Common myeloid progenitor, CD34-positive (primary cell): ENCODE data around the gene MICAL3. TPM values are rescaled to one million over a fixed set of nuclear protein-coding genes. Genes with fewer than 3 reads are reported as not detected.
"Not testable (repeated sequence)": the region's sequence is repeated elsewhere in the genome, so short reads cannot be mapped to it uniquely, and the experiment has no call there.

Source experiments
- CTCF ChIA-PET: fragments of 350-600 bp; sonication (Branson Sonifier 250); formaldehyde crosslinking; loops from one replicate; lab custom pipeline; 2021; ENCODE audit warnings: antibody characterized with exemption; lab: Charles Lee
- POLR2A ChIA-PET: fragments of 350-600 bp; sonication (Branson Sonifier 250); formaldehyde crosslinking; loops from one replicate; lab custom pipeline; 2021; ENCODE audit warnings: antibody characterized with exemption; lab: Charles Lee
- DNase-seq, 3 donors: peaks; one replicate each; pipeline versions ENCODE4 v3.0.0 to v3.0.0-alpha.2; 2013
- H3K27ac ChIP-seq, 2 experiments: 1 replicate in 1 of 2; 2 replicates in 1 of 2; pipeline ENCODE4 v1.7.0; 2013; ENCODE audit warnings: inconsistent platforms in 2 of 2, low read length in 2 of 2, mild to moderate bottlenecking in 2 of 2, low read depth in 1 of 2, moderate library complexity in 1 of 2; ENCODE audit not compliant: severe bottlenecking in 2 of 2, insufficient read depth in 1 of 2, poor library complexity in 1 of 2
- H3K27me3 ChIP-seq, 5 experiments: replicated peaks in 2 of 5; 1 replicate in 3 of 5; 2 replicates in 2 of 5; pipeline versions ENCODE4 v1.6.1 to v1.7.0; 2013; ENCODE audit warnings: low read length in 4 of 5, mild to moderate bottlenecking in 2 of 5, moderate library complexity in 2 of 5, inconsistent platforms in 1 of 5; ENCODE audit not compliant: insufficient read depth in 5 of 5, control insufficient read depth in 4 of 5
- H3K36me3 ChIP-seq, 4 experiments: 1 replicate in 2 of 4; 2 replicates in 2 of 4; pipeline versions ENCODE4 v1.6.1 to v1.7.0; 2013; ENCODE audit warnings: low read length in 3 of 4, control low read depth in 1 of 4, mild to moderate bottlenecking in 1 of 4; ENCODE audit not compliant: control insufficient read depth in 4 of 4, insufficient read depth in 4 of 4
- H3K4me1 ChIP-seq, 4 experiments: 1 replicate in 3 of 4; 2 replicates in 1 of 4; pipeline versions ENCODE4 v1.6.1 to v1.7.1; 2013; ENCODE audit warnings: low read length in 3 of 4, mild to moderate bottlenecking in 3 of 4, control low read depth in 1 of 4, inconsistent platforms in 1 of 4, moderate library complexity in 1 of 4; ENCODE audit not compliant: control insufficient read depth in 4 of 4, insufficient read depth in 4 of 4; ENCODE audit errors: control extremely low read depth in 1 of 4
- H3K4me3 ChIP-seq, 7 experiments: 1 replicate in 4 of 7; 2 replicates in 3 of 7; pipeline versions ENCODE4 v1.5.1 to v1.7.0; 2013; ENCODE audit warnings: mild to moderate bottlenecking in 7 of 7, low read length in 6 of 7, moderate library complexity in 6 of 7, inconsistent platforms in 2 of 7, low read depth in 2 of 7, control low read depth in 1 of 7; ENCODE audit not compliant: insufficient read depth in 4 of 7, control insufficient read depth in 1 of 7; ENCODE audit errors: extremely low read depth in 1 of 7
- H3K9me3 ChIP-seq, 5 experiments: 1 replicate in 4 of 5; 2 replicates in 1 of 5; pipeline versions ENCODE4 v1.6.1 to v1.7.1; 2013; ENCODE audit warnings: low read length in 4 of 5, mild to moderate bottlenecking in 2 of 5, inconsistent platforms in 1 of 5, low read depth in 1 of 5, moderate library complexity in 1 of 5; ENCODE audit not compliant: control insufficient read depth in 4 of 5, insufficient read depth in 2 of 5; ENCODE audit errors: control extremely low read depth in 1 of 5
- WGBS: methylation state at CpG from one replicate; pipeline ENCODE4 v1.1.5; 2013; ENCODE audit not compliant: insufficient coverage; 5-methylcytosine and 5-hydroxymethylcytosine counted together
- polyA plus RNA-seq: library from polyadenylated mRNA; unstranded; fragments of 120-200 nt; gene quantifications from one replicate; pipeline ENCODE4 v1.2.1, GENCODE V29; 2013

The MICAL3 gene
- 14.9 TPM for polyA plus RNA-seq

GRCh38 chr22:18024276-18024939 lies at the start of gene MICAL3:
TSS of gene MICAL3 (minus strand) at chr22:18024561. CDS start at chr22:17906812, 117,749 bp downstream.
- Histone ChIP-seq H3K27ac (no peak within 1 kb of the TSS), H3K4me1 (peaks cover 0 to 18% (median 14%) of the 10 kb centered on the region in 4 experiments), H3K9me3 (no peaks in the 10 kb centered on the region), H3K4me3 (peak within 1 kb of the TSS; percentile 42 to 86 (median 64)), H3K36me3 (no peaks in the 10 kb centered on the region), H3K27me3 (peaks cover 2 to 26% (median 14%) of the 10 kb centered on the region in 5 experiments)
- 2% methylated on average over 40 of the region's 56 CpGs for WGBS
- peak; percentile 66 to 83 (median 79) for DNase-seq
- CTCF ChIA-PET, result interaction anchor here (0.9 to 3.0 kb wide), 12 partner anchors 12 to 466 kb away, joined by 3 to 11 read pairs (median 5); no protein-coding TSS in a partner anchor
- POLR2A ChIA-PET, result no interaction called here

GRCh38 chr22:18073927-18074326 lies 49.6 kb upstream of the MICAL3 start:
- H3K27me3 ChIP-seq, H3K9me3 ChIP-seq, H3K4me3 ChIP-seq, POLR2A ChIA-PET, H3K27ac ChIP-seq, H3K36me3 ChIP-seq, DNase-seq: not testable (repeated sequence)
- H3K4me1 ChIP-seq, result peaks cover 9 to 22% (median 19%) of the 10 kb centered on the region in 4 experiments
- WGBS, result 98% methylated on average over 4 of the region's 4 CpGs
- CTCF ChIA-PET, result interaction anchor here (1.0 to 8.6 kb wide), 3 partner anchors 9 to 242 kb away, joined by 3 to 150 read pairs (median 3); no protein-coding TSS in a partner anchor

- CTCF ChIA-PET, result interaction anchor here (1.0 to 8.6 kb wide), 2 partner anchors 9 to 241 kb away, joined by 3 to 150 read pairs; no protein-coding TSS in a partner anchor
- Histone ChIP-seq H3K27ac (no peak overlapping the region), H3K27me3 (peaks cover 0 to 3% (median 2%) of the 10 kb centered on the region in 5 experiments), H3K4me1 (peaks cover 9 to 17% (median 15%) of the 10 kb centered on the region in 4 experiments), H3K9me3 (no peaks in the 10 kb centered on the region), H3K36me3 (no peaks in the 10 kb centered on the region), H3K4me3 (no peak overlapping the region)
- DNase-seq, result no peak
- WGBS, result 100% methylated on average over 2 of the region's 2 CpGs
- POLR2A ChIA-PET, result no interaction called here
Measured at GRCh38 chr22:18073467-18073866, 49.1 kb upstream of the MICAL3 start.

DNA sequence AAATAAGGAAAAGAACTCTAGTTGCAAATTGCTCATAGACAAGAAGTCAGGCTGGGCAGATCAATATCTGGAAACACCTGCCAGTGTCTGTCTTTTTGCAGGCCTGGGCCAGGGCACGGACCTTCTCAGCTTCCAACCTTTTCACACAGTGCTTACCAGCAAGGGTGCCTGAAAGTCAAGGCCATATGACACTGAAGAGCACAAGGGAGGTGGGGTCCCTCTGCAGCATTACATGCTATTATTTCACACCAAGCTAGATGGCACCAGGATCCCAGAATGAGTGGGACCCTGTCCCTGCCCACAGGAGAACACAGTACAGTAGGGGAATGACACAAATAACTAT lies 47.6 kb upstream of the MICAL3 start:
- ChIA-PET CTCF (interaction anchor here (1.1 to 8.6 kb wide), 2 partner anchors 240 to 253 kb away, joined by 3 to 150 read pairs; no protein-coding TSS in a partner anchor), POLR2A (no interaction called here)
- DNase-seq, result no peak
- Histone ChIP-seq H3K4me3 (no peak overlapping the region), H3K27ac (no peak overlapping the region), H3K9me3 (no peaks in the 10 kb centered on the region), H3K27me3 (peaks cover 0 to 7% (median 3%) of the 10 kb centered on the region in 5 experiments), H3K4me1 (peaks cover 7 to 9% (median 8%) of the 10 kb centered on the region in 4 experiments), H3K36me3 (no peaks in the 10 kb centered on the region)
- 100% methylated on average over 1 of the region's 1 CpG for whole genome bisulfite sequencing

DNA sequence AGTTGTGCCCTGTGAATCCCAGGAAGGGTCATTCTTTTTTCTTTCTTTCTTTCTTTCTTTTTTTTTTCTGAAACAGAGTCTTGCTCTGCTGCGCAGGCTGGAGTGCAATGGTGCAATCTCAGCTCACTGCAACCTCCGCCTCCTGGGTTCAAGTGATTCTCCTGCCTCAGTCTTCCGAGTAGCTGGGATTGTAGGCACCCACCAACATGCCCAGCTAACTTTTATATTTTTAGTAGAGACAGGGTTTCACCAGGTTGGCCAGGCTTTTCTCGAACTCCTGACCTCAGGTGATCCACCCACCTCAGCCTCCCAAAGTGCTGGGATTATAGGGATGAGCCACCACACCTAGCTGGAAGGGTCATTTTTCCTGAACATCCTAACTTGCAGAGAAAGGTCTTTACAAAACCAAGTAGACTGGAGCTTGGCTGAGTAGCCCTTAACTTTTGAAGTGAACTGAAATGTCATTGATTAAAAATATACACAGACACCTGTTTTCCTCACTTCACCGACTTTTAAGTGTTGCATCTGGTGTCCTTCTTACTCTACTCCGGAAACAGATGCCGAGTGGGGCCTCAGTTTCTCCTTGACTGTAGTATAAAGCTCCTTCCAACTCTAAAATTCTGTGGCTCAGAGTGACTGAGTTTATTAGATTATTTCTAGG lies 47.1 kb upstream of the MICAL3 start:
- CTCF ChIA-PET, result interaction anchor here (1.1 to 8.6 kb wide), 2 partner anchors 239 to 252 kb away, joined by 3 to 150 read pairs; no protein-coding TSS in a partner anchor

DNA sequence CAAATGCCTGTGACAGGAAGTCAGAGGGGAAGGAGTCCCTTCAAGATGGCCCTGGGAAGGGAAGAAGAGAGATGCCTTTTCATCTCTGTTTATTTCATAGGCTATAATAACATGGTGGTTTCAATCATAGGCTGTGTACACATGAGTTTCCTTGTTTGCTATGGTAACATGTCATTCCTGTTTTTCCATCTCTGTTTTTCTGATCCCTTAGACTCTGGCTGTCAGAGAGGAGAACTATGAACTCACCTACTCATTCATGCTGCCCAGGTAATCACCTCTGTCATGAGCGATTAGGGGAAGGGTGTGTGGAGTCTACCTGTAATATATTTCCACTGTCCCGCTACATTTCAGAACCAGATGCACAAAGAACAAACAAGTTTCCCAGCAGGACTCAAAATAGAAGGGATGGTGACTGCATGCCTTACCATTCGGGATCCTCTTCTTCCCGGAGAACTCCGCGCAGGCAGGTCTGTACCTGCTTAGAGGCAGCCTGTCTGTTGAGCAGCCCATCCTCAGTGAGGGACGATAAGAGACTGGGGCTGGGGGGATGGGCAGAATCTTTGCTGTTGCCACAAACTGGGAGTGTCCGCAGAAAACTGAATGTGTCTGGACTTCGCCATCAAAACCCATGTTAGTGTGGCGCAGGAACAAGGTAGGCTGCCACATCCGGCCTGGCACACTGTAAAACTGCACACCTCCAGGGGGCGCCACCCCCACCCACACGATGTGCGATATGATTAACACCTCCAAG lies 46.4 kb upstream of the MICAL3 start:
- Histone ChIP-seq H3K27ac (no peak overlapping the region), H3K4me3 (no peak overlapping the region), H3K36me3 (no peaks in the 10 kb centered on the region), H3K9me3 (no peaks in the 10 kb centered on the region), H3K4me1 (peaks cover 0 to 4% (median 0%) of the 10 kb centered on the region in 4 experiments), H3K27me3 (peaks cover 0 to 17% (median 3%) of the 10 kb centered on the region in 5 experiments)
- WGBS, result 88% methylated on average over 10 of the region's 14 CpGs
- no peak for DNase-seq
- POLR2A ChIA-PET, result no interaction called here
- CTCF ChIA-PET, result interaction anchor here (1.1 to 8.6 kb wide), 3 partner anchors 9 to 239 kb away, joined by 3 to 150 read pairs (median 3); no protein-coding TSS in a partner anchor

More for the DNA sequence above, 47.1 kb upstream of the MICAL3 start:
- H3K27me3 ChIP-seq, result peaks cover 0 to 11% (median 3%) of the 10 kb centered on the region in 5 experiments
- POLR2A ChIA-PET, DNase-seq, H3K9me3 ChIP-seq, H3K36me3 ChIP-seq, H3K27ac ChIP-seq, H3K4me1 ChIP-seq, H3K4me3 ChIP-seq: not testable (repeated sequence)
- WGBS, result 98% methylated on average over 6 of the region's 7 CpGs
